Stimulated activated CD8-positive, alpha-beta memory T cell treated with anti-CD3 and anti-CD28 coated beads, Interleukin-15, amount 100 ng/mL, for 1 hour (primary cell): ENCODE measurements around the gene CFAP61.

ENCODE experiments used
- DNase-seq: peaks from one replicate; pipeline ENCODE4 v3.0.0-alpha.2; 2020; ENCODE audit warnings: low read depth

Gene CFAP61

DNA sequence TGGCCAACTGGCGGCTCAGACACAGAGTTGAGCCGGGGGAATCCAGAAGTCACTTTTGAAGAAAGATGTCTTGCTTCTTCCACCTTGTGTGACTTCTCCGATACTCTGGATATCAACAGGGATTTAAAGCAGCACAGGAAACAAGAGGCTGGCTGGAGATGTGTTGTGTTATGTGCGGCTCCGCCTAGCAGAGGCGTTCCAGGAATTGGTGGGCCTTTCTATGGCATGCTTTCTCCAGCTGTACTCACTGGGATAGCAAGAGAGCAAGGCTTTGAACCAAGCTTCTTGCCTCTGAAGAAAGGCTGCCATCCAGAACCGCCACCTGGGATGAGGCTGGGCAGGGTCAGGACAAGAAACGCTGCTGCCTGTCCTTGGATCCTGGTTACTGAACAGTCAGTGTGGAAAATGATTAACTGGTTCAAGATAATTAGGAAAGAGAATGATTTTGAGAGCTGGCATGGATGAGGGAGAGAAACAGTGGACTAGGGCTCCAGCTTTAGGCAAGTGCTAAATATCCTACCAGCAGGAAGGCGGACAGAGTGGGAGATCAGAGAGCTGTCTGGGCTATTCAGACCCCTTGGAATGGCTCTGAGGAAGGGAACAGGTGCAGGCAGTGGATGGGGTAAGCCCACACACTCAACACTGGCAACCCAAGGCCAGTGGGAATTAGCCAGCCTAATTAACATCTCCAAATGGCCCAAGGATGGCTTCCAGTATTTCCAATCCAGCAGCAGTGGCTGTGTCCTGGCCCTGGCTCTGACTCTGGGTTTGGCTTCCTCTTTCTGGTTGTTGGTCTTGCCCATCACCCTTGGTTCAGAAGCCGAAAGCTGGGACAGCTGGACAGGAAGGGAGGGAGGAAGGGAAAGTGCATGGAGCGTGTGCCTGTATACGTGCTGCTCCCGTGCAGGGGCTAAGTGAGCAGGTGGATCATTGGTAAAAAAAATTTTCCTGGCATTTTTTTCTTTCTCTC, 347.5 kb downstream of the CFAP61 start:
- DNase-seq: no peak

DNA sequence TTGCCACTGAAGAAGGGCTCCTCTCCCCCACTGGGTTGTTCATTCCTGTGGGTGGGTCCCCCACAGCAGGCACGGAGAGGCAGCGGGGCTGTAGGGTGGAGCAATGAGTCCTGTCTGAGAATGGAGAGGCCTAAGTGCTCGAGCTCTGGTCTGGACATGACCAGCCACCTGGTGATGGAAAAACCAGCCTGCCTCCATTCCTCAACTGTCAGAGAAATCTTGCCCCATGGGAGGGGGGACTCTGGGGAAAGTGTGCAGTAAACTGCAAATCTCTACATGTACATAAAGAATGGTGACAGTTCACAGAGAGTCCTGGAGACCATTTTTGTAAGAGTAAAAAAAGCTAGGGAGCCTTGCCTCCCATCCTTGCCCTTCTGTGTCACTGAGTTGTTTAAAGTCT, 349.7 kb downstream of the CFAP61 start:
- DNase-seq: no peak

DNA sequence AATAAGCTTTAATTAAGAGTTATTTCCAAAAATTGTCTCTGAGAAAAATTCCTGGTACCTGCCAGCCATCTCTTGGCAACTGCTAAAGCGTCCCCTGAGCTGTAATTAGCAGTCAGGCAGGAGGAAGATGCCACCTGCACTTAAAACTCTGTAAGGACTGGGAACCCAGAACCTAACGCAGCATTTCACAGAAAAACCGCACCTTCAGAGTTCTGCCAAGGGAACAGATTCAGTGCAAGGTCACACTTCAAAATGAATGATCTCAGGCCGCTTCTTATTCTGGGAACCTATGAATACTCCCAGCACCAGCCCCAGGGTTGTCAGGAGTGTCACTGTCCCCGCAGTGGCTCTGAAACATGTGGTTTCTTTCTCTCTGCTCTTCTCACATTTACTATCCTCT, 352.3 kb downstream of the CFAP61 start:
- no peak for DNase-seq

DNA sequence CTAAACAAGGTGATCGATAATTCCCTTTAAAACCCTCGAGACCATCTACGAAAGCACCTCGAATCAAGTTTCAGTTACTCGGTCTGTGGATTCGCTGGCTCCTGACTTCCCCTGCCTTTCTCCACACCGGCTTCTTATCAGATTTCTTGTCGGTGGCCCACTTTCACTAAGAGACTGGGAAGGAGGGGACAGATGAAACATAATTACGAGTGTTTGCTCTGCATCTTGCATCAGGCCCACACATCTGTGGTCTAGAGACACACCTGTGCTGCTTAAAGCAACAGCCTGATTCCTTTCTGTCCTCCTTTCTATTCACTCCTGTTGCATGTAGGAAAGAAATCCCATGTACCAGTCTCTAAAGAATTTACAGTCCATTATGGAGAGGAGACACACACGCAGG, 353.3 kb downstream of the CFAP61 start:
- no peak for DNase-seq

DNA sequence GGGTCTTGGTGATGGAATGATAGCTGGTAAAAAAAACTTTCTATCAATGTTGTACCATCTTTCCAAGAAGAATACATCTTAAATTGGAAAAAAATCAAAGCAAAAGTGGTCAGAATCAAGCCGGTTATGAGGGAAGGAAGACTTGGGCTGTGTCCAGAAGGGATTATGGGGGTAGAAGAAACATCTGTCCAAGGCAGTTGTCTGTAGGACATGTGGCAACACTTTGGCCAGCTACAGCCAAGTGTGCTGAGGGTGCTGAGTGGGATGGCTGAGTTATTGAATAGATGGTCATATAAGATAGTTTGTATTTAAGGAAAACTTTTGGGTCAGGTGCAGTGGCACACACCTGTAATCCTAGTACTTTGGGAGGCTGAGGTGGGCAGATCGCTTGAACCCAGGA, 354.0 kb downstream of the CFAP61 start:
- DNase-seq: no peak

DNA sequence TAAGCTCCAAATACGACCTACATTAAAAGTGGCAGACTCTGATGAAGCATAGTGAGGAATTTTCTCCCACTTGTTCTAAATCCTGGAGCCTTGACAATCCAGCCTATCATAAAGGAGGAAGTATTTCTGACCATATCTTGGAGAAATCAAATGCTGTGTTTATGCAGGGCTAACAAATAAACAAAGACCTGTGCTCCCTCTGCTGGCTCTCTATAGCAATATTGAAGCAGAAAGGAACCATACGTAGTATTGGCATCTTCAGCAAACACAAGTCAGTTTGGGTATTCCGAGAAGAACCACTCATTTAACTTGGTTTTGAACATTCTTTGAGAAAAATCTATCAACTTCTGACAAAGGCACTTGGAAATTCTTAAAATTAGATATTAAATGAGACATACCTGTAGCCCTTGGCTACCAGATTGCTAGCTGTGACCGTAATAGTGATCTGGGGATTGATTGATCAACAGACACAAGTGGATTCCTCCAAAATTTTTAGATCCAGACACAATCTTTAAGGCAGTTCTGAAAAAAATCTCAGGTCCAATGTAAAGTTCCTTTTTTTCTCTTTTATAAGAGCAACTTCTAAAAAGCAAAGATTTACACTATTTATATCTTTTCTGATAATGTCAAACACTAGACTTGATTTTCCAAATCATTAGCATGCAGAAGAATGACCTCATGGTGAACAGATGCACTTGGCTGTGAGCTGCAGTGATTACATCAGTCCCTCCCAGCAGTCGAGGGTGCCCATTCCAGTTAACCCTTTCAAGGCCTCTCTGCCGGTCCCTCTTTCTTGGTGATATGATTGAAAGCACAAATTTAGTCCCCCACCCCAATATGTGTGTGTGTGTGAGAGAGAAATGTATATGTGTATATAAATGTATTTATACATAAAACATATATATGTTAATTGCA, 355.8 kb downstream of the CFAP61 start:
- no peak for DNase-seq

DNA sequence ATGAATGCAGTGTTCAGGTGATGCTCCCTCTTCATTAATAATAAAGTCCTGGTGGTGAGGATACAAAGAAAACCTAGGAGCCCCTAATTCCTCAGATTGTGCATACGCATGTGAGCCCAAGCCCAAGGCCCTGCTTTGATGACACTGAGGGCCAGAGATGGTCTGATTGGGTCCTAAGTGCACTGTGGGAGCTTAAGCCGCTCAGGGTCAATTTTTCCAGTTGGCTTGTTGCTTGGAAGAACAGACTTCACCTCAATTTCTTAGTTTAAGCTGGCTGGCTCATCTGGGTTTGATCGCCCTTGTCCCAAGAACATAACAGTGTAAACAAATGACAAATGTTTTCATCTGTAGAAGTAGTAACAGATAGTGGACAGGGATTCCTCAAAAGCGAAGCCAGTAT, 357.0 kb downstream of the CFAP61 start:
- DNase-seq: no peak
